Hematopoietic multipotent progenitor cell (in vitro differentiated cells): ENCODE measurements around the gene PADI3. TPM values are rescaled to one million over a fixed set of nuclear protein-coding genes. Genes with fewer than 3 reads are reported as not detected.

ENCODE experiments used
- DNase-seq, 3 donors: peaks; one replicate each; pipeline ENCODE4 v3.0.0-alpha.2; 2011 to 2015; ENCODE audit warnings: low read depth in 2 of 3, low spot score in 2 of 3
- total RNA-seq: library from RNA; depleted of rRNA; stranded (reverse); fragments of >200 nt; gene quantifications from one replicate; pipeline ENCODE4 v1.2.3, GENCODE V29; 2012

The PADI3 gene
- total RNA-seq, 1 donor, result 6.2 TPM

DNA sequence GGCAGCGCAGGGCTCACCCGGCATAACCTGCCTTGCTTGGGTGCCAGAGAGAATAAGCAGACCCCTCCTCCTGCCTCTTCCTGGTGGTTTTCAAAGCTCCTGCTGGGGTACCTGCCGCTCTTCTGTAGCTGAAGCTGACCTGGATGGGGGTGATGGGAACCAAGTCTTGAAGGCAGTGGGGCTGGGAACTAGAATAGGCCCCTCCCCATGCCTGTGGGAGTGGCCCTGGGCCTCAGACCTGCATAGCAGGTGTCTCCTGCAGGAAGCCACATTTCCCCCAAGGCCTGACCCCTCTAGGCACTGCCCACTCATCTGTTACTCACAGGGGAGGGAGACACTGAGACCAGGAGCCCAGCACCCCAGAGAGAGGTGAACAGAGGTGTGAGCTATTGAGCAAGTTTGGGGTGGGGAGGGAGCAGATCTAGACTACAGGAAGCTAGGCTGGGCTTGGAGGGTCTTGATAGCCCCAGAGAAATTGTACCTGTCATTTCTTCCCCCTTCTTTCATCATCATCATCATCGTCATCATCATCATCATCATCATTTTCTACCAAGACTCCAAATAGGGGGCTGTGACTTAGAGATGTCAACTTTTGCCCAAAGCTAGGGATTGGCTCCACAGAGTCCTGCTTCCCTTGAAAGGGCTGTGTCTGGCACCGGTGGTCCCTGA is 33.9 kb upstream of the PADI3 start:
- peak in 1 of 3 donors; percentile 25 for DNase-seq

DNA sequence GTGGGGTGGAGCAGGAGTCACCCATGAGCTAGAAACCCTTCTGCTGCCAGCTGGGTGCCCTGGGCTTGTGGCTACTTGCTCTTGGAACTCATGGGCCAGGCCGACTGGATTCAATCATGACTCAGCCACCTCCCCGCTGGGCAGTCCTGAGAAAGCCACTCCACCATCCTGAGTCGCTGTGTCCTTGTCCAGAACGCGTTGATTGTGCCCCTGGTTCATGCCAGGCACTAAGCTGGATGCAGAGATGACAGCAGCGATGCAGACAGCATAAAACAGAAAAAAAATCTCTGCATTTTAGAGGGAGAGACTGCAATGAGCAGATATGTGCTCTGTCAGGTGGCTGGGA is 33.4 kb upstream of the PADI3 start:
- DNase-seq, result no peak

DNA sequence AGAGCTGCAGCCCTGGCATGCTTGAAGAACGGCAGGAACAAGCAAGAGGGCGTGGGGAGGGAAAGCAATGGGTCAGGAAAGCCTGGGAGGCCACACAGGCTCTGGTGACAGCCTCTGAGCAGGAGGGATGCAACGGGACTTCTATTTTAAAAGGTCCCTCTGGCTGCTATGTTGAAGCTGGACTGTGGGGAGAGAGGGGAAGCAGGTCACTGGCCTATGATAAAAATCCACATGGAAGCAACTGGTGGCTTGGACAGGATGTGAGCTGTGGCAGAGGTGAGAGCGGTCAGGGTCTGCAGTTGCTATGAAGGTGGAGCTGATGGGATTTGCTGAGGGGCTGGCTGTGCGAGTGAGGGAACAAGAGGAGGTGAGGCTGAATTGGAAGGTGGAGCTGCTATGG is 32.8 kb upstream of the PADI3 start:
- no peak for DNase-seq

DNA sequence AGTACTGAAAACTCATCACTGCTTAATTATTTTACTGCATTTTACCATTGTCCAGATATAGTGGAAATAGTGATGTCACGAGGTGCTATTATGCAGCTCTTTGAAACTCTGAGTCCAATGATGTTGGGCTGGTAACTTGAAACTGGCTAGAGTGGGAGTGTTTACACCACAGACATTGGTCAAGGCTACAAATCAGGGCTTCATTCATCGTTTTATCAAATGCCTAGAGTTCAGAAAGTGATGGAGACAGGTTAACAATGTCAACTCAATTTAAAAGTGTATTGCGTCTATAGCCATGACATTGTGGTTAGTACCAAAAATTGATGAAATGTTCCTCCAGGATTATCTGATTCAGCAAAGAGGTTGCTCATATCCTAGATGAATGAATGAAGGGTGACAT is 31.3 kb upstream of the PADI3 start:
- DNase-seq, result no peak

DNA sequence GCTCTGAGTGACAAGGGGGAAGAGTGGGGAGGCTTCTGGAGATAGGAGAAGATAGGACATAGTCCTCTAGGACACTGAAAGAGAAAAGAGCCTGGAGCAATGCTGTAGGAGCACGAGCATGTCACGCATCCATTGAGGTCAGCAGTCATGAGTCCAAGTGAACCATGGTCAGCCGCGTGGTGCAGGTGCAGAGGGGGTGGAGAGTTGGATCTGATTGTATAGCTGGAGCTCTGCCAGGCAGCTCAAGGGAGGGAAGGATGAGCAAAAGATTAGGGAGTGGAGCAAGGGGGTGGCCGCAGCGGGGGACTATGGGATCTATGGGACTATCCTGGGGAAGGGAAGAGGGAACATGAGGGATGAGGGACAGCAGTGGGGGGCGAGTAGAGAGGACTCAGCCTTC is 30.0 kb upstream of the PADI3 start:
- DNase-seq, result no peak

DNA sequence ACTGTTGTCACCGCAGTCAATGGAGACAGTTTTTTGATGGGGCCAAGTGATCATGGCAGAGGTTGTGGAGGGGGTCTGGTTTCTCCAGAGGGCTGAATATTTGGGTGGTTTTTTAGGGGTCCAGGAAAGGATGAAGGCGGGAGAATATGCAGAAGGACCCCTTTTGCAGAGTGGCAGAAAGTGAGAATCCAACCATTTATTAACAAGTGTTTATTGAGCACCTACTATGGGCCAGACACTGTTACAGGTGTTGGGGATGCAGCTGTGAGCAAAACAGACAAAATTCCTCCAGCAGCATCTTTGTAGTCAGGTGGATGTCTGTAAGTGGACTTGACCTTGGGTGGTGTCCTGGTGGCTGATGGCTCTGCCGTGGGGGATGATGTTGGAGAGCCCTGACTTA is 28.6 kb upstream of the PADI3 start:
- no peak for DNase-seq

DNA sequence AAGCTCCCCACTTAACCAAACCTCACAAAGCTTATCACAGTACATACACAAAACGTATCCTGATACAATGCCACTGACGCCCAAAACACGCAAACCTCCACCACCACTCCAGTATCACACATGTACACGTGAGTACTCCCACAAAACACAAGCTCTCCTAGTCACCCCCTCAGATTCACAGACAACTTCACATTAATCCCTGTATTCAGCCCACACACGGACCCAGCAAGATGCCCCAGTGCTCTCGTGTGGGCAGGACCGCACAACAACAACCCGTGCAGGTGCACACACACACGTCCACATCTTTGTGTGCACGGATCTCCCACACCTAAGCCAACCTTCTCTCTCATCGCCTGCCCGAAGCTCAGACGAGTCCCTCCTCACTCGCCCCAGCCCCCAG is 26.3 kb upstream of the PADI3 start:
- no peak for DNase-seq

DNA sequence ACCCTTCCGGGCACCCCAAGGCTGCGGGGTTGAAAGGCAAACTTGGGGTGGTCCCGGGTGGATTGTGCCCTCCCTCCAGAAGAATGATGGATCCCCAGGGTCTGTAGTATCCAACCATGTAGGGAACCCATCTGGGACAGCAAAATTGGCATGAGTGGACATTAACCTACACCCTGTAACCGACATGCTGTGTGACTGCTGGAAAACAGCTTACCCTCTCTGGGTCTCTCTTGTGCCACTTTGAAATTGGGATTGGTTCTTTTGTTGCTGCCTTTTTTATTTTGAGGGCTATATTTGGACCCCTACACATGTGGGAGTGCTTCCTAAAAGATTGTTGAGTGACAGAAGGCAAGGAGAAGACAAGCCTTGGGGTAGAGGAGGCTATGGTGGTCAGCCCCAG is 24.5 kb upstream of the PADI3 start:
- DNase-seq, result no peak

DNA sequence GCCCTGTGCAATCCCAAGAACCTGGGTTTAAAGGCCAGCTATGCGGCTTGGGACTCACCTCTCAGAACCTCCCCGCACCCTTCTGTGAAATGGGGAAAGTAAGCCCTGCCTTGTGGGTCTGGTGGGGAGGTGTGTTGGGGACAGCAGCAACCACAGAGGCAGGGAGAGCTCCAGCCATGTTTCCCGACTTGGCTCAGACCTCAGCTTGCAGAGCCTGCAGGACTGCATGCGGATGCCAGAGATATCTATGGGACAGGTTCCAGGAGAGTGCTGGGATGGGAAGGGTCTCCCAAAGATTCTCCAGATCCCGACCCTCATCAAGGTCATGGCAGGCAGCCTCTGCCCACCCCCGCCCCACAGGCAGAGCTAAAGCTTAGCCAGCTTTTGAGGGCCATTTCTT is 23.8 kb upstream of the PADI3 start:
- DNase-seq, result no peak

DNA sequence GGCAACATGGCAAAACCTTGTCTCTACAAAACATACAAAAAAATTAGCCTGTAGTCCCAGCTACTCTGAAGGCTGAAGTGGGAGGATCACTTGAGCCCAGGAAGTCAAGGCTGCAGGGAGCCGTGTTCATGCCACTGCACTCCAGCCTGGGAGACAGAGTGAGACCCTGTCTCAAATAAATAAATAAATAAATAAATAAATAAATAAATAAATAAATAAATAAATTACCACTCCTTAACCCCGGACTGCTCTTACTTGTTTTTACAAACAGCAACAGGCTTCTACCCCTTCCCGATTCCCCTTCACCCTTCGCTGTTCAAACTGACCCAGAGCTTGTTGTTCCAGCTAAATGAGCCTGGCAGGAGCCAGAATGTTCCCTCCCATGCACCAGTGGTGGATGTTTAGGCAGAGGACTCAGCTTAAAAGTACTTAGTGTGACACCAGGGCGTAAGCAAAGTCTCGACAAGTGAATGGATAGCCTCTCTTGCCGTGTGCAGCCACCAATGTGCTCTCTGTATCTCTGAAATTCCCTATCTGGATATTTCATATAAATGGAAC is 21.5 kb upstream of the PADI3 start:
- no peak for DNase-seq

DNA sequence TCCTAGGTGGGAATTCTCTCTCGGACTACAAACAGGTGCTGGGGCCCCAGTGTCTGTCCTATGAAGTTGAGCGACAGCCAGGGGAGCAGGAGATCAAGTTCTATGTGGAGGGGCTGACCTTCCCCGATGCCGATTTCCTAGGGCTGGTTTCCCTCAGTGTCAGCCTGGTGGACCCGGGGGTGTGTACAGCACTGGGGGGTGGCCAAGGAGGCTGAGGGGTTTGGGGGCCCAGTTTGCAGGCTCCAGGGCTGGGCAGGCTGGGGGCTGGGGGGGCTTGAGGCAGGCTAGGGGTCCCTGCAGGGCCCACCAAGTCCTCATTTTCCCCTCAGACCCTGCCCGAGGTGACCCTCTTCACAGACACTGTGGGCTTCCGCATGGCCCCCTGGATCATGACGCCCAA is 20.3 kb upstream of the PADI3 start:
- no peak for DNase-seq

DNA sequence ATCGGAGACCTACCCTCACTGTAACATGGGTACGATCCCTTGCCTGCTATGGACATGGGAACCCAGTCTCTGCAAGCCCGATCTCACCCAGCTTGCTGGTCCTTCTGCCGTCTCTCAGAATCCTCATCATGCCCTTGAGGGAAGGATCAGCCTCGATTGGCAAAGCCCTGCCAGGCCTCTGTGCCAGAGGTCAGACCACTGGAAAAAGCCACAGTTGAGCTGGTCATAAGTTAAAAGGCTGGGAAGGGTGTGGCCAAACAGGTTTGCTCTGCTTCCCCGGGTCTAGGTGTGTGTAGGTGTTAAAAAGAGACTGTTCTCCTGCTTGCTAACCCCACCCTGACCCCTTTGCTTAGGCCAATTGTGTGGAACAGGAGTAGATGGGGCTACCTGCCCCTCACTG is 19.5 kb upstream of the PADI3 start:
- DNase-seq, result no peak

DNA sequence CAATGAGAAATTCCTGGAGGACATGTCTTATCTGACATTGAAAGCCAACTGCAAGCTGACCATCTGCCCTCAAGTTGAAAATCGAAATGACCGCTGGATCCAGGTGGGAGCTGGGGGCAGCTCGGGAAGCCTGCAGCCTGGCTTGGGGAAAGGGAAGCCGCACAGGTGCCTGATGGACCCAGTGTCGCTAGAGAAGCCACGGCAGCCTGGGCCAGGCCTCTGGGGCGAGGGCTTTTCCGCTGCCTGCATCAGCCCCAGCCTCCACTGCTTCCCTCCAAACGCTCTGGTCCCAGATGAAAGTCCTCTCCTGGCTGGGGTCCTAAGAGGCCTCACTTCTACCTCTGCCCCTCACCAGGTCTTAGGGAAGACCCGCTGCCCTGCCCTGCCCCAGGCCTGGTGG is 18.8 kb upstream of the PADI3 start:
- DNase-seq, result no peak

DNA sequence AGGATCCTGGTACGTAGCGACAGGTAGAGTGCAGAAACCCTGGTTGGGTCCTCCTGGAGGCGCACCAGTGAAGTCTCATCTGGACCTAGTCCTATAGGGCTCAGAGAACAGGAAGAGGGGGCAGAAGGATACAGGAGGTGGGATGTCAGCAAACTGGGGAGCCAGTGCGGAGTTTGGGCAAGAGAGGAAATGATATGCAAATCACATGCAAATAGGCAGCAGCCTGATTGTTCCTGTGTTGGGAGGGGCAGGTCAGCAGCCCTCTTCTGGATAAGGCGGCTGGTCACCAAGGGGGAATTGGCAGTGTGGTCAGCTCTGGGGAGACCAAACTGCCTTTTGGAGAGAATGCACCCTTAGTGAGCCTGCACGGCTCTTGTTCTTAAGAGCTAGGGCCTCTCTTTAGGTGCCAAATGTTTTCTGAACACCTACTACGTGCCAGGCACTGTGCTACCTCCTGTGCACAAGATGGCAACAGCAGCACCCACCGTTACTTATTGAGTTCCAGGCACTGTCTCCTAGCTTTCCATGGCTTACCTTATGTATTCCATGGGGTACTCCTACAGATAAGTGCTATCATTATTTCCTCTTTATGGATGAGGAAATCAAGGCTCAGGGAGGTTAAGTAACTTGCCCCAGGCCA is 18.1 kb upstream of the PADI3 start:
- no peak for DNase-seq

DNA sequence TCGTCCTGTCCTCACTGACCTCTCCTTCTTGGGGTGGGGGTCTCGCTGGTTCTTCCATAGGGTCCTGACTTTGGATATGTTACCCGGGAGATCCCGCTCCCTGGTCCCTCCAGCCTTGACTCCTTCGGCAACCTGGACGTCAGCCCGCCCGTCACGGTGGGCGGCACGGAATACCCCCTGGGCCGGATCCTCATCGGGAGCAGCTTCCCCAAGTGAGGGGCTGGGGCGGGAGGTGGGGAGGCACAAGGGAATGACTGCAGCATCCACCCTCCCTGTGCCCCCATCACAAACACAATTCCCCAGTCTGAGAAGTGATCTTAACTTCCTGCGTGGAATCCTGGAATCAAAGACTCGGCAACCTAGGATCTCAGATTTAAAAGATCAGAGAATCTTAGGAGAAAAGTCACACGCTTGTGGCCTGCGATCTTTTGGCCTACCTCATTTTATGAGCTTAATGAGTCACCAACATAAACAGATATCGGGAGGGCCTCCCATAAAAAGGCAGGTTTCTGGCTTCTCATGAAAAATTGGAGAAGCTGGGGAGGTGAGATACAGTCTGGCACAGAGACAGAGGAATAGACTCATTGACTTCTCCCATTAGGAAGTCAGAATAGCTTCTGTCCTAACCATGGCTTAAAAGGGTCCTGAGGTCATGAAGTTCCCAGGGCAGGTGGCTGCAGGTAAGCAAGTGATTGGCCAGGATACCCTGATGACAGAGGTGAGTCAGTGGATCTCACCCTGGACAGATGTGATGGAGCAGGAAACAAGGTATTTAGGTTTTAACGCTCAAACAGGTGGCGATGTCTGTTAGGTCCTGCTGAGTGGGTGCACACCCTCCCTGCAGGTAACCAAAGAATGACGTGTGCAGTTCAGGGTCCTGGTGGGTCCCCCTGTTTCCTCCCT is 15.9 kb upstream of the PADI3 start:
- DNase-seq, result no peak

DNA sequence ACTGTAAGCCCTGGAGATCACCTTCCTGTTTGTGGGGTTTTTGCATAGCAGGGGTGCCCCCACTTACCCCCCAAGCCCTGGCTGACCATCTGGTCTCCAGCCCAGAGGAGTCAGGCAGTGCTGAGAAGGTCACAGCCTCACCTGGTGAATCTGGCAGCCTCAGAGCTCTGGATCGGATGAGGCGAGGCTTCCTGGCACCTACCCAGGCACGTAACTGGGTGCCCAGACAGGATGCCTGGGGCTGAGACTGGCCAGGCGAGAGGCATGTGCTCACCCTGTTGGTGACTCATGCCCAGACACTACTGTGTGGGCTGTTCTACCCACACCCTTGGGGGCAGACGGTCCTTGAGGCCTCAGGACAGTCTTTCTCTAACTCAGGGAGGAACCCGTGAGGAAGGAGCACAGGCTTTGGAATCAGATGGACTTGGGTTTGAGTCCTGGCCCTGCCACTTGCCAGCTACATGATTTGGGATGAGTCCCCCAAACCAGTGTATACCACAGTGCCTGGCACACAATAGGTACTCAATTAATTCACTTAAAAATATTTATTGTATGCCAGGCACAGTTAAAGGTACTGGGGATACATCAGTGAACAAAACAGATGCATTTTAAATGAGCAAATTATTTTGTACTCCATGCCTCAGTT is 15.1 kb upstream of the PADI3 start:
- peak in 2 of 3 donors; percentile 61 to 69 for DNase-seq

DNA sequence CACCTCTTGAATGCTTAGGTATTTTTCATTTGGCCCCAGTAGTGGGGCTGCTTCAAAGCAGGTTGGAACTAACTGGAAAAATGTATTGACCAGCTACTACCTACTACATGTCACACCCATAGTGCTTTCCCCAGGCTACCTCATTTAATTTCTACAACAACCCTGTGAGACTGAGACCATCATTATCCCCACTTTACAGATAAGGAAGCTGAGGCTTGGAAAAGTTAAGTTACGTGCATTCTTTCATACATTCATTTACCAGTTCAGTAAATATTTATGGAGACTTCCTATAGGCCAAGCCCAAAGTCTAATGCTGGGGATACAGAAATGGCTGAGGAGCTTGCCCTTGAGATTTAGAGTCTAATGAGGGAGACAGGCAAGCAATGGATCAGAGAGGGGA is 14.5 kb upstream of the PADI3 start:
- DNase-seq, result no peak

DNA sequence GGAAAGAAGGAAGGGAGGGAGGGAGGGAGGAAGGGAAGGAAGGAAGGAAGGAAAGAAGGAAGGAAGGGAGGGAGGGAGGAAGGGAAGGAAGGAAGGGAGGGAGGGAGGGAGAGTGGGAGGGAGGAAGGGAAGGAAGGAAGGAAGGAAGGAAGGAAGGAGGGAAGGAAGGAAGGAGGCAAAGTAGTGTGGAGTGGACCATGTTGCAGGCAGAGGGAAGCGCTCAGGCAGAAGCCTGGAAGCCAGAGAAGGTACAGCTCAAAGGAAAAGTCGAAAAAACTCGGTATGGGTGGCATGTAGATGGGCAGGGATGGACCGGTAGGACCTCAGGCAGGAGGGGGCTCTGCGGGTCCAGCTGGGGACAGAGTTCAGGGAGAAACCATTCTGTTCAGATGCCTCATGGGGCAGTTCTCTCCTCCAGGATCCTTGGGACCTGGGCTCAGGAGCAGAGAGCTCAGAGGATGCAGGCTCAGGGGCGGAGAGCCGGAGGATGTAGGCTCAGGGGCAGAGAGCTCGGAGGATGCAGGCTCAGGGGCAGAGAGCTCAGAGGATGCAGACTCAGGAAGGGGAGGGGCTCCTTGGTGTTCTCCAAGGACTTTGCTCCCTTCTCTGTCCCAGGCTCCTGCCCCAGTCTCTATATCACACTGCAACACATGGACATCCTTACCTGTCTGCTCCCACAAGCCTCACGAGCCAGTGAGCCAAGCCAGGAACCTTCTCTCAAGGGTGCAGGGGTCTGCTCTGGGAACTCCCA is 13.6 kb upstream of the PADI3 start:
- DNase-seq, result no peak

DNA sequence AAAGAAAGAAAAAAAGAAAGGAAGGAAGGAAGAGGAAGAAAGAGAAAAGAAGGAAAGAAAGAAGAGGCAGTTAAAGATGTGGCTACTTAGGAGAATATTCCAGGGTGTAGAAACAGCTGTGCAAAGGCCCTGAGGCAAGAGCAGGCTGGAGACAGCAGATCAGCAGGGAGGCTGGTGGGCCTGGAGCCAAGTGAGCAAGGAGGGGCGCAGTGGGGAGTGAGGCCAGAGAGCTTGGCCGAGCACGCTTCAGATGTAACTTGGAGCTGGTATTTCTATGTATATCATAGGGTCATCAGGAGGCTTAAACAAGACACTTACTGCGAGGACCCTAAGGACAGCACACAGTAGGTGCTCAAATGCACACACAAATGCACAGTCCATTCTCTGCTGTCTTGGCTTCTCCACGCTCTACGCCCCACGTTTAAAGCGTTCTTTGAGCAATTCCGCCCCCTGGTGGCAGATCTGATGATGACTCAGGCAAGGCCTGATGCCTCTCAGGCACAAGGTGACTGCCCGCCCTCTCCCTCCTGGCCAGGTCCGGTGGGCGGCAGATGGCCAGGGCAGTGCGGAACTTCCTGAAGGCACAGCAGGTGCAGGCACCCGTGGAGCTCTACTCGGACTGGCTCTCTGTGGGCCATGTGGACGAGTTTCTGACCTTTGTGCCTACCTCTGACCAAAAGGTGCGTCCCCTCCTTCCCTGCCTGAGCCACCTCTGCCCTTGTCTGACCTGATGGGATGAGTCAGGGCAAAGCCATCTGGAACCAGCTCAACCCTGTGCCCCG is 11.9 kb upstream of the PADI3 start:
- peak; percentile 68 to 92 (median 83) for DNase-seq

DNA sequence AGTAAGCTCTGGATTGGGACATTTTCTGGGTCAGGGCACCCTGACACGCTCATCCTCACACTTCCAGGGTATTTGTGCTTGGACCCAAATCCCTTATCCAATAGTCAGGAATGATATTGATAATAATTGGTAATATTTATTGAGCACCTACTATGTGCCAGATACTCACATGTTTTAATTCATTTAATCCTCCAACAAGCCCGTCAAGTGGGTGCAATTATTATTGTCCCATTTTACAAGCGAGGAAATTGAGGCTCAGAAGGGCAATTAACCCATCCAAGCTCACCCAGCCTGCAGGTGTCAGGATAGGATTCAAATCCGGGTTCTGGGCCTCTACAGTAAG is 11.4 kb upstream of the PADI3 start:
- no peak for DNase-seq
